ENCODE data around the gene CLMP.
"Not testable (repeated sequence)": the region's sequence is repeated elsewhere in the genome, so short reads cannot be mapped to it uniquely, and the experiment has no call there.

The CLMP gene

GRCh38 chr11:123216249-123216648 is 21.2 kb upstream of the CLMP start:
- no peak for DNase-seq

- no peak for DNase-seq
These were observed 19.9 kb upstream of the CLMP start for GRCh38 chr11:123214940-123215339.

GRCh38 chr11:123214396-123214795 is 19.3 kb upstream of the CLMP start:
- DNase-seq: no peak

- DNase-seq: no peak
These were observed 18.3 kb upstream of the CLMP start for GRCh38 chr11:123213307-123213771.

GRCh38 chr11:123212406-123212805 is 17.4 kb upstream of the CLMP start:
- no peak for DNase-seq

- no peak for DNase-seq
These were observed 16.9 kb upstream of the CLMP start for GRCh38 chr11:123211981-123212380.

GRCh38 chr11:123211149-123211852 is 16.3 kb upstream of the CLMP start:
- DNase-seq: no peak

- no peak for DNase-seq
These were observed 14.5 kb upstream of the CLMP start for GRCh38 chr11:123209591-123209990.

GRCh38 chr11:123206791-123207434 is 11.9 kb upstream of the CLMP start:
- DNase-seq: no peak

- not testable (repeated sequence) for DNase-seq
These were observed 11.0 kb upstream of the CLMP start for GRCh38 chr11:123206055-123206454.

- no peak for DNase-seq
These were observed 8.9 kb upstream of the CLMP start for GRCh38 chr11:123203934-123204333.

GRCh38 chr11:123203471-123203870 is 8.4 kb upstream of the CLMP start:
- no peak for DNase-seq

- no peak for DNase-seq
These were observed 7.4 kb upstream of the CLMP start for GRCh38 chr11:123202155-123203151.

- no peak for DNase-seq
These were observed 5.2 kb upstream of the CLMP start for GRCh38 chr11:123200264-123200663.

- no peak for DNase-seq
These were observed 2.7 kb upstream of the CLMP start for GRCh38 chr11:123197711-123198110.

GRCh38 chr11:123196060-123196714 is 1.1 kb upstream of the CLMP start:
- DNase-seq: no peak

GRCh38 chr11:123194337-123195187 is 486 bp downstream of the CLMP start:
- DNase-seq: no peak

GRCh38 chr11:123193742-123194141 is 1.3 kb downstream of the CLMP start:
- DNase-seq: no peak

GRCh38 chr11:123191939-123192338 is 3.1 kb downstream of the CLMP start:
- no peak for DNase-seq

- DNase-seq: no peak
These were observed 4.5 kb downstream of the CLMP start for GRCh38 chr11:123190518-123190917.

- DNase-seq: no peak
These were observed 6.4 kb downstream of the CLMP start for GRCh38 chr11:123188508-123189165.

Measured in NCI-H146 (cell line).